WERI-Rb-1 (cell line): ENCODE measurements around the gene LYPD4.

ENCODE experiments used
- DNase-seq: peaks from one replicate; pipeline ENCODE4 v3.0.0-alpha.2; 2020
- H3K27ac ChIP-seq: fragments of 250-450 bp; sonication (Bioruptor Pico); 2 replicates; pipeline ENCODE4 v1.5.1; 2020; ENCODE audit warnings: mild to moderate bottlenecking, moderate library complexity
- H3K27me3 ChIP-seq: fragments of 250-450 bp; sonication (Bioruptor Pico); 2 replicates; pipeline ENCODE4 v1.5.1; 2021; ENCODE audit warnings: mild to moderate bottlenecking, low read depth, moderate library complexity; ENCODE audit not compliant: insufficient read depth, severe bottlenecking
- H3K36me3 ChIP-seq: fragments of 250-450 bp; sonication (Bioruptor Pico); 2 replicates; pipeline ENCODE4 v1.5.1; 2020; ENCODE audit warnings: mild to moderate bottlenecking, moderate library complexity
- H3K4me3 ChIP-seq: 2 replicates; pipeline ENCODE4 v1.5.1; 2011; ENCODE audit warnings: low read depth, mild to moderate bottlenecking, control low read depth, low read length
- H3K9me3 ChIP-seq: fragments of 250-450 bp; sonication (Bioruptor Pico); 2 replicates; pipeline ENCODE4 v1.5.1; 2021; ENCODE audit warnings: mild to moderate bottlenecking, moderate library complexity; ENCODE audit not compliant: severe bottlenecking
- CTCF ChIP-seq: IDR thresholded peaks from 2 replicates; pipeline ENCODE4 v1.5.1; 2011; ENCODE audit warnings: low read depth, mild to moderate bottlenecking, control low read depth, inconsistent platforms, low read length

LYPD4 gene

GRCh38 chr19:41844601-41845000, at the start of gene LYPD4:
TSS of gene LYPD4 (minus strand) at chr19:41844683. CDS start at chr19:41839285, 5,398 bp downstream.
- Histone ChIP-seq H3K36me3 (no peaks in the 10 kb centered on the region), H3K27ac (no peak within 1 kb of the TSS), H3K4me3 (no peak within 1 kb of the TSS), H3K9me3 (no peaks in the 10 kb centered on the region), H3K27me3 (no peaks in the 10 kb centered on the region)
- TF ChIP-seq CTCF = no peak
- DNase-seq = no peak

- no peak overlapping the region for H3K27ac ChIP-seq
- H3K36me3 ChIP-seq = peaks cover 16% of the 10 kb centered on the region
- no peak for DNase-seq
Observed at GRCh38 chr19:41893899-41894298, 49.4 kb upstream of the LYPD4 start.

GRCh38 chr19:41892173-41892902, 47.9 kb upstream of the LYPD4 start:
- H3K27me3 ChIP-seq = no peaks in the 10 kb centered on the region
- H3K9me3 ChIP-seq = no peaks in the 10 kb centered on the region
- no peak overlapping the region for H3K27ac ChIP-seq
- H3K36me3 ChIP-seq = peaks cover 5% of the 10 kb centered on the region
- DNase-seq = no peak
- no peak for TF ChIP-seq CTCF
- H3K4me3 ChIP-seq = no peak overlapping the region

More at GRCh38 chr19:41893899-41894298, 49.4 kb upstream of the LYPD4 start:
- H3K27me3 ChIP-seq = no peaks in the 10 kb centered on the region
- H3K4me3 ChIP-seq = no peak overlapping the region
- no peaks in the 10 kb centered on the region for H3K9me3 ChIP-seq
- TF ChIP-seq CTCF = 0 out of 2 replicates have a peak, but pooled peaks have one; percentile 23

- H3K4me3 ChIP-seq = no peak overlapping the region
- no peak for DNase-seq
- no peaks in the 10 kb centered on the region for H3K27me3 ChIP-seq
- no peak overlapping the region for H3K27ac ChIP-seq
- H3K9me3 ChIP-seq = no peaks in the 10 kb centered on the region
- peaks cover 5% of the 10 kb centered on the region for H3K36me3 ChIP-seq
- TF ChIP-seq CTCF = no peak
Observed at GRCh38 chr19:41890936-41891335, 46.5 kb upstream of the LYPD4 start.

- DNase-seq = no peak
Observed at GRCh38 chr19:41889896-41890295, 45.4 kb upstream of the LYPD4 start.

More at GRCh38 chr19:41889896-41890295, 45.4 kb upstream of the LYPD4 start:
- no peak for TF ChIP-seq CTCF
- Histone ChIP-seq H3K36me3 (no peaks in the 10 kb centered on the region), H3K27me3 (no peaks in the 10 kb centered on the region), H3K4me3 (no peak overlapping the region), H3K27ac (no peak overlapping the region), H3K9me3 (no peaks in the 10 kb centered on the region)
